Stimulated activated CD4-positive, alpha-beta T cell treated with anti-CD3 and anti-CD28 coated beads, Interleukin-12 subunit alpha, Interleukin-12 subunit beta, amount 100 ng/mL, for 24 hours (primary cell): Measurements from ENCODE around the gene TIGD6.
A peak's percentile ranks its signal among the peaks of the same experiment; 100 is the strongest.

Experiments
- DNase-seq, 2 experiments: peaks; one replicate each; pipeline ENCODE4 v3.0.0-alpha.2; 2020; ENCODE audit warnings: low read depth in 2 of 2

The TIGD6 gene

GRCh38 chr5:150016537-150016936 lies 16.1 kb upstream of the TIGD6 start:
- DNase-seq = no peak

GRCh38 chr5:150015415-150015814 lies 15.0 kb upstream of the TIGD6 start:
- DNase-seq = no peak

- no peak for DNase-seq
These were observed 14.0 kb upstream of the TIGD6 start for GRCh38 chr5:150014456-150014855.

GRCh38 chr5:150013931-150014330 lies 13.5 kb upstream of the TIGD6 start:
- DNase-seq = no peak

GRCh38 chr5:150009671-150010387 lies 9.4 kb upstream of the TIGD6 start:
- no peak for DNase-seq

GRCh38 chr5:150007050-150007449 lies 6.6 kb upstream of the TIGD6 start:
- DNase-seq = no peak

- DNase-seq = no peak
These were observed 5.9 kb upstream of the TIGD6 start for GRCh38 chr5:150006318-150006717.

- peak; percentile 16 to 42 for DNase-seq
These were observed 1.4 kb upstream of the TIGD6 start for GRCh38 chr5:150001660-150002486.

GRCh38 chr5:150000990-150001659 lies 671 bp upstream of the TIGD6 start:
- peak; percentile 10 to 22 for DNase-seq

GRCh38 chr5:149999866-150000255 lies 593 bp downstream of the TIGD6 start:
- no peak for DNase-seq

- no peak for DNase-seq
These were observed 1.1 kb downstream of the TIGD6 start for GRCh38 chr5:149999359-149999758.

GRCh38 chr5:149998281-149998680 lies 2.2 kb downstream of the TIGD6 start:
- DNase-seq = no peak

- no peak for DNase-seq
These were observed 4.1 kb downstream of the TIGD6 start for GRCh38 chr5:149996205-149996890.

GRCh38 chr5:149995385-149996204 lies 4.9 kb downstream of the TIGD6 start:
- no peak for DNase-seq

GRCh38 chr5:149993471-149993870 lies 7.0 kb downstream of the TIGD6 start:
- no peak for DNase-seq

GRCh38 chr5:149990518-149991376 lies 9.7 kb downstream of the TIGD6 start:
- DNase-seq = peak; percentile 28 to 58

- no peak for DNase-seq
These were observed 12.3 kb downstream of the TIGD6 start for GRCh38 chr5:149988126-149988525.

- DNase-seq = no peak
These were observed 17.9 kb downstream of the TIGD6 start for GRCh38 chr5:149982505-149982904.

- no peak for DNase-seq
These were observed 19.2 kb downstream of the TIGD6 start for GRCh38 chr5:149981206-149981605.

GRCh38 chr5:149979896-149980295 lies 20.6 kb downstream of the TIGD6 start:
- DNase-seq = no peak
